ENCODE measurements around the gene DCUN1D1. TPM values are rescaled to one million over a fixed set of nuclear protein-coding genes. Genes with fewer than 3 reads are reported as not detected.

DCUN1D1 gene
- total and polyA plus RNA-seq, 4 donors = 29.1 to 78.8 (median 44.2) TPM

Other genes starting within 250 kb of the DCUN1D1 start
- gene ATP11B, start 187.0 kb downstream of the DCUN1D1 start, total RNA-seq = 10 to 100 TPM; 62.1 to 98.8 TPM
- gene ATP11B, start 187.0 kb downstream of the DCUN1D1 start, polyA plus RNA-seq (ENCODE audit: insufficient read length in 2 of 2) = 10 to 100 TPM; 18.3 to 28.2 TPM
- 10 to 100 TPM; 36.1 to 37.5 TPM for gene MCCC1, start 119.0 kb upstream of the DCUN1D1 start, total RNA-seq
- 10 to 100 TPM; 32.7 to 35.6 TPM for gene MCCC1, start 119.0 kb upstream of the DCUN1D1 start, polyA plus RNA-seq (ENCODE audit: insufficient read length in 2 of 2)
- under 1 TPM in 1 of 2 donors, not detected in 1; 0.11 TPM for gene LAMP3, start 182.2 kb upstream of the DCUN1D1 start, total RNA-seq
- gene LAMP3, start 182.2 kb upstream of the DCUN1D1 start, polyA plus RNA-seq (ENCODE audit: insufficient read length in 2 of 2) = under 1 TPM; 0.24 to 0.26 TPM

Measured in spinal cord (tissue), 4 donors.